Esophagus squamous epithelium (tissue), 4 donors: Measurements from ENCODE around the gene SP100.

Experiments
- POLR2A ChIP-seq, 4 donors: fragments of 450-650 bp; IDR thresholded peaks; one replicate each; pipeline ENCODE4 v1.6.1; 2017; ENCODE audit warnings: antibody characterized with exemption in 4 of 4, mild to moderate bottlenecking in 4 of 4, moderate library complexity in 3 of 4
- TF ChIP-seq, protein P1 (sequence below), 6 experiments: fragments of 450-650 bp in 4 of 6; fragments of 200-600 bp in 2 of 6; sonication (generic) in 2 of 6; IDR thresholded peaks; one replicate each; pipeline ENCODE4 v1.5.1; 2016 to 2019; ENCODE audit warnings: antibody characterized with exemption in 6 of 6, mild to moderate bottlenecking in 4 of 6, moderate library complexity in 4 of 6

GRCh38 chr2:230413479-230413878 lies 2.5 kb upstream of the SP100 start:
- TF ChIP-seq, protein P1, sequence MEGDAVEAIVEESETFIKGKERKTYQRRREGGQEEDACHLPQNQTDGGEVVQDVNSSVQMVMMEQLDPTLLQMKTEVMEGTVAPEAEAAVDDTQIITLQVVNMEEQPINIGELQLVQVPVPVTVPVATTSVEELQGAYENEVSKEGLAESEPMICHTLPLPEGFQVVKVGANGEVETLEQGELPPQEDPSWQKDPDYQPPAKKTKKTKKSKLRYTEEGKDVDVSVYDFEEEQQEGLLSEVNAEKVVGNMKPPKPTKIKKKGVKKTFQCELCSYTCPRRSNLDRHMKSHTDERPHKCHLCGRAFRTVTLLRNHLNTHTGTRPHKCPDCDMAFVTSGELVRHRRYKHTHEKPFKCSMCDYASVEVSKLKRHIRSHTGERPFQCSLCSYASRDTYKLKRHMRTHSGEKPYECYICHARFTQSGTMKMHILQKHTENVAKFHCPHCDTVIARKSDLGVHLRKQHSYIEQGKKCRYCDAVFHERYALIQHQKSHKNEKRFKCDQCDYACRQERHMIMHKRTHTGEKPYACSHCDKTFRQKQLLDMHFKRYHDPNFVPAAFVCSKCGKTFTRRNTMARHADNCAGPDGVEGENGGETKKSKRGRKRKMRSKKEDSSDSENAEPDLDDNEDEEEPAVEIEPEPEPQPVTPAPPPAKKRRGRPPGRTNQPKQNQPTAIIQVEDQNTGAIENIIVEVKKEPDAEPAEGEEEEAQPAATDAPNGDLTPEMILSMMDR (IDR thresholded peaks at IDR 0.05): no peak
- no peak for TF ChIP-seq POLR2A (IDR thresholded peaks at IDR 0.05)
